Nephron progenitor cell (in vitro differentiated cells): ENCODE measurements around the gene COL18A1.

Experiments
- DNase-seq: peaks from one replicate; pipeline ENCODE4 v3.0.0; 2021
- H3K27ac Mint-ChIP-seq: 2 replicates; pipeline ENCODE4 v1.8.0; 2021; ENCODE audit warnings: mild to moderate bottlenecking, moderate library complexity, mixed read lengths
- H3K27me3 Mint-ChIP-seq: 2 replicates; pipeline ENCODE4 v1.8.0; 2021; ENCODE audit warnings: mild to moderate bottlenecking, low read depth, mixed read lengths; ENCODE audit not compliant: poor library complexity
- H3K36me3 Mint-ChIP-seq: 2 replicates; pipeline ENCODE4 v1.8.0; 2021; ENCODE audit warnings: low read depth, mixed read lengths
- H3K4me1 Mint-ChIP-seq: 2 replicates; pipeline ENCODE4 v1.8.0; 2021; ENCODE audit warnings: mixed read lengths
- H3K4me3 Mint-ChIP-seq: 2 replicates; pipeline ENCODE4 v1.8.0; 2021; ENCODE audit warnings: mild to moderate bottlenecking, moderate library complexity, mixed read lengths
- H3K9me3 Mint-ChIP-seq: 2 replicates; pipeline ENCODE4 v1.8.0; 2021; ENCODE audit warnings: mild to moderate bottlenecking, moderate library complexity, mixed read lengths
- TF ChIP-seq, protein P1 (sequence below): fragments of 200-600 bp; sonication (generic); IDR thresholded peaks from 2 replicates; pipeline ENCODE4 v1.5.0; 2021; ENCODE audit warnings: antibody characterized with exemption

Gene COL18A1

DNA sequence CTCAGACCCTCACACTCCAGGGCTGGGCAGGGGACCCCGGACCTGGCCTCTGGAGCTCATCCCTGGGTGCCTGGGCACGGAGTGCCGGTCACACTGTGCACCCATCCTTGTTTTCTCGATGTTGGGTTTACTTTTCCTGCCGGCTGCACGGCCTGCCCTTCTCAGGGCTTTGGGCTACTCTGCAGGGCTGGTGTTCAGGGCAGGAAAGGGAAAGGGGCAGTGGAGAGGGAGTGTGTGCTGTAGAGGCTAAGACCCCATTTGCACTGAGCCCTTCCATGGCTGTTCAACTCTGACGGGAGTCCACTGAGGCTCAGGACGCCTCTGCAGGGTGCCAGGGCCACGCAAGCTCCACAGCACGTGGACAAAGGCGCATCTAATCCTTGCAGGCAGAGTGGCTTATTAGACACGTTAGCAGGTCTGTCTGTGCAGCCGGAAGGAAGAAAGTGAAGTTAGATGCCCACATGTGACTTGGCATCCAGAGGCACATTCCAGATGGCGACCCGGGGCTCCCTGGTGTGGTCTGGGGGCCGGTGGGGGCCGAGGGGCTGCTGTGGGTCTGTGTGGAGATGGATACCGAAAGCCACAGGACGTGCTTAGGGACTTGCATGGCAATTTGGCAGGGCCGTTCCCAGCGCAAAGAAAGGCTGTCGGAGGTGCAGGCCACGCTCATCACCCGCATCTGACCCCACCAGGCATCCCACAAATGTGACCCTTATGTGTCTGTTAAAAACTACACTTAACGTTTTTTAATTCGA is 33.6 kb downstream of the COL18A1 start:
- Mint-ChIP-seq H3K27me3 (peaks cover 4% of the 10 kb centered on the region), H3K4me1 (peaks cover 7% of the 10 kb centered on the region), H3K36me3 (peaks cover 2% of the 10 kb centered on the region), H3K27ac (peak overlapping the region; percentile 19), H3K9me3 (peaks cover 1% of the 10 kb centered on the region), H3K4me3 (no peak overlapping the region)
- no peak for DNase-seq
- TF ChIP-seq, protein P1, sequence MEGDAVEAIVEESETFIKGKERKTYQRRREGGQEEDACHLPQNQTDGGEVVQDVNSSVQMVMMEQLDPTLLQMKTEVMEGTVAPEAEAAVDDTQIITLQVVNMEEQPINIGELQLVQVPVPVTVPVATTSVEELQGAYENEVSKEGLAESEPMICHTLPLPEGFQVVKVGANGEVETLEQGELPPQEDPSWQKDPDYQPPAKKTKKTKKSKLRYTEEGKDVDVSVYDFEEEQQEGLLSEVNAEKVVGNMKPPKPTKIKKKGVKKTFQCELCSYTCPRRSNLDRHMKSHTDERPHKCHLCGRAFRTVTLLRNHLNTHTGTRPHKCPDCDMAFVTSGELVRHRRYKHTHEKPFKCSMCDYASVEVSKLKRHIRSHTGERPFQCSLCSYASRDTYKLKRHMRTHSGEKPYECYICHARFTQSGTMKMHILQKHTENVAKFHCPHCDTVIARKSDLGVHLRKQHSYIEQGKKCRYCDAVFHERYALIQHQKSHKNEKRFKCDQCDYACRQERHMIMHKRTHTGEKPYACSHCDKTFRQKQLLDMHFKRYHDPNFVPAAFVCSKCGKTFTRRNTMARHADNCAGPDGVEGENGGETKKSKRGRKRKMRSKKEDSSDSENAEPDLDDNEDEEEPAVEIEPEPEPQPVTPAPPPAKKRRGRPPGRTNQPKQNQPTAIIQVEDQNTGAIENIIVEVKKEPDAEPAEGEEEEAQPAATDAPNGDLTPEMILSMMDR: no peak

DNA sequence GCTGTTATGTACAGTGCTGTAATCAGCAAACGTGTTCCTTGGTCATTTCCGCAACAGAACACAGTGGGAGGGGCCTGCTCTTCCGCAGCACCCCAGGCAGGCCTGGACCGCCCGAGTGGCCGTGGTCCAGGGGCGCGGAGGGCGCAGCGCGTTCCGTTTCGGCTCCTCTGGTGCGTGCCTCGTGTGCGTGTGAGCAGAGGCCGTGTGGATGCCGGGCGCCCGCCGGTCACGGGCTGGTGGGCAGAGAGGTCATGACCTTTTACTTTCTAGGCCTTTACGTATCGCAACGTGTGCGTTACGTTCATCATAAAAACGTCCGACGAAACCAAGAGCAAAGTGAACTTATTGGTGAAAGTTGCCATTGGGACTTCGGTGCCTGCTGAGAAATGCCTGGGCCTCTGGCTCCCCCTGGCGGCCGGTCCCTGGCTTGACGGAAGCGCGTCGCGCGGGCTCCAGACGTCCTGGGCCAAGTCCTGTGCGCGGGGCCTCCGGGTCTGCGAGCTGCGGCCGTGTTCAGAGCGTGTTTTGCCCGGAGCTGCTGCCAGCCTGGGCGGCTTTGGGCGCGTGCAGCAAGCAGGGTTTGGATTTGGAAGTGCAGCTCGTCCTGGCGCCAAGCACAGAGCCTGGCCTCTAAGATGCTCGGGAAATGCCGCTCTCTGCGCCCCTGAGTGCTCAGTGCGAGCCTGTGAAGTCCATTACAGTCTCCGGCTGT is 34.4 kb downstream of the COL18A1 start:
- peak; percentile 92 for DNase-seq
- TF ChIP-seq, protein P1: peak; percentile 98
- Mint-ChIP-seq H3K4me3 (no peak overlapping the region), H3K4me1 (peaks cover 7% of the 10 kb centered on the region), H3K36me3 (peaks cover 10% of the 10 kb centered on the region), H3K27me3 (no peaks in the 10 kb centered on the region), H3K9me3 (peaks cover 9% of the 10 kb centered on the region), H3K27ac (no peak overlapping the region)

DNA sequence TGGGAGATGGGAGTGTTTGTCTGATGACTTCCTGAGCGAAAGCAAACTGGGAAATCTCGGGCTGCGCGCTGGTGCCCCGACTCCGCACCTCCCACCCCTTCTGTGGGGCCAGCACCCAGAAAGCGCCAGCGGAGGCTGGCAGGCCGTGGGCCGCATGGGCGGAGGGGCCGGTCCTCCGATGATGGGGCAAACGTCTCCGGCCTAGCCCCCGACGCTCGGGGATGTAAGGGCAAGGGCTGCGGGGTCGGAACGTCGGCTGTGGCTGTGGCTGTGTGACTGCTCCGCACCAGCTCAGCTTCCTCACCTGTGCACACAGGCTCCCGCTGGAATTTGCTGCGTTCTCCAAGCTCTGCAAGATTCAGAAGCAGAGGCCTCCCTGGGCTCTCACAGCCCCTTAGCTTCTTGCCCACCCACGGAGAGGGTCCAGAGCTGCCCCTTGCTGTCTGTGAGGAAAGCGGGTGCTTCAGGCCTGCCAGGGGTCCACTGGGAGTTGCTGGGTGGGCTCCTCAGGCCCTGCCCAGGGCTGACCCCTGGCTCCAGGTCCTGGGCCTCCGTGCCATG is 35.0 kb downstream of the COL18A1 start:
- Mint-ChIP-seq H3K36me3 (peaks cover 16% of the 10 kb centered on the region), H3K4me1 (peaks cover 7% of the 10 kb centered on the region), H3K27ac (no peak overlapping the region), H3K4me3 (no peak overlapping the region), H3K9me3 (peaks cover 15% of the 10 kb centered on the region), H3K27me3 (peaks cover 1% of the 10 kb centered on the region)
- DNase-seq: no peak
- TF ChIP-seq, protein P1: no peak

DNA sequence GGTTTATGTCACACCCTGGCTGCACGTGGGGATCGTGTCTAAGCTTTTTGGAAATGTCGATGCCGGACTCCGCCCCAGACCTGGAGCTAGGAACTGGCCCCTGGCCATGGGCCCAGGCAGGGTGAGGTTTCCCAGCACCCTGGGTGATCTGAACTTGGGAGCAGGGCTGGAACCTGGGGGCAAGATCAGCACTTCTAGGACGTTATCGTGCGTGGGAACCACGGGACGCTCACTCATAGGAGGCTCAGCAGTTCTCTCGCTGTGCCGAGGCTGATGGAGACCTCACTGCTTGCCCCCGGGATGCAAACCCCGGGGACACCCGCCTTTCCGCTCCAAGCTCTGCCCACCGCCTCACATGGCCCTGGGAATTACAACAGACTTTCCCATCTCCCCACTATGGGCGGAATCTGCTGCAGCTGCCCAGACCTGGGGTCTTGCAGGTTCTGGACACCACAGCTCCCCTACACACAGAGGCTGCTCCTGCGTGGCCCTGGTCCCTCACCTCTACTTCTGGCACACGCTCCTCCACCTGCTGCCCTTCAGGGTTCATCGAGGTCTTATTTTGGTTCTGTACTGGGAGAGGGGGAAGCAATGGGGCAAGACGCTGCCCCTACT is 35.9 kb downstream of the COL18A1 start:
- peaks cover 25% of the 10 kb centered on the region for H3K36me3 Mint-ChIP-seq

DNA sequence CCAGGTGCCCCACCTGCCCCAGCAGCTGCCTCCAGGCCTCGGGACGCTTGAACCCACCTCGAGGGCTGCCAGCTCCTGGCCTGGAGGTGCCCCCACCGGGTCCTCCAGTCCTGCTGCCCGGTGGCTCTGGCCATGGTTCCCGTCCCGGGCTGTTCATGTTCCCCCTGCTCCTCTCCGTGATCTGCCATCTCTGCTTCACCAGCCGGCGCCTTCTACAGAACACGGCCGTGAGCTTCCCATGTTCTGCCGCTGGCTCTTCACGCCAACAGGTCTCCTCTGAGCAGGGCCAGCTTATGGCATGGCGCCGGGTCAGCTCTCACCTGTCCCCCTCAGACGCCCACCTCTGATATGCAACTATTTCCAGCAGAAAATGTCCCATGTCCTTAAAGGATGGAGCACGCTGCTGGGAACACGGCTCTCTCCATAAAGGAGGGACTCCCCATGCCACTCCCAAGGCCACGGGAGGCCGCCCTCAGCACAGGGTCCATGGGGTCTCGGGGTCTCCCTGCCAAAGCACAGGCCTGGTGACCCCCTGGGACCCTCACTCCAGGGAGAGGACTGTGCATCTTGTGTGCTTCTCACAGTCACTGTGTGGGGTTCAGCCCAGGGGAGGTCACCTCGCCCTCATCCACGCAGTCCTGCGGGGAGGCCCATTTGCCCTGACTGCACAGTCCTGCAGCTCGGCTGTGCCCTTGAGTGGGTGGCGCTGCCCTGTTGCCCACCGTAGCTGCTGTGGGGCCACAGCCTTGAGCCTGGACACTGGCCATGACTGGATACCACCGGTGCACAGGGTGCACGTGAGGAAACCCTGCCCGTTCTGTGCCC is 36.7 kb downstream of the COL18A1 start:
- Mint-ChIP-seq H3K9me3 (peaks cover 32% of the 10 kb centered on the region), H3K27ac (no peak overlapping the region), H3K4me3 (no peak overlapping the region), H3K27me3 (peaks cover 3% of the 10 kb centered on the region), H3K4me1 (peaks cover 7% of the 10 kb centered on the region), H3K36me3 (peaks cover 33% of the 10 kb centered on the region)
- DNase-seq: no peak
- TF ChIP-seq, protein P1: no peak

More for the DNA sequence above, 35.9 kb downstream of the COL18A1 start:
- H3K9me3 Mint-ChIP-seq: peaks cover 24% of the 10 kb centered on the region
- H3K4me1 Mint-ChIP-seq: peaks cover 7% of the 10 kb centered on the region
- H3K27me3 Mint-ChIP-seq: peaks cover 3% of the 10 kb centered on the region
- TF ChIP-seq, protein P1: no peak
- no peak overlapping the region for H3K27ac Mint-ChIP-seq
- H3K4me3 Mint-ChIP-seq: no peak overlapping the region
- DNase-seq: no peak
